Kidney epithelial cell (primary cell): ENCODE results near the gene RANGAP1. TPM values are rescaled to one million over a fixed set of nuclear protein-coding genes. Genes with fewer than 3 reads are reported as not detected.

ENCODE experiments used
- DNase-seq: peaks from one replicate; pipeline ENCODE4 v3.0.0-alpha.2; 2010; ENCODE audit warnings: low read depth
- H3K27me3 ChIP-seq: 2 replicates; pipeline ENCODE4 v1.6.0; 2011; ENCODE audit warnings: low read length; ENCODE audit not compliant: control insufficient read depth, insufficient read depth
- H3K36me3 ChIP-seq: 2 replicates; pipeline ENCODE4 v1.5.1; 2011; ENCODE audit warnings: low read length; ENCODE audit not compliant: control insufficient read depth, insufficient read depth
- H3K4me3 ChIP-seq: 2 replicates; pipeline ENCODE4 v1.5.1; 2011; ENCODE audit warnings: low read depth, mild to moderate bottlenecking, control low read depth, low read length
- CTCF ChIP-seq: IDR thresholded peaks from 2 replicates; pipeline ENCODE4 v1.5.1; 2011; ENCODE audit warnings: mild to moderate bottlenecking, moderate library complexity, low read length, control low read depth, inconsistent platforms; ENCODE audit not compliant: insufficient read depth, poor library complexity, severe bottlenecking
- total RNA-seq: library from RNA; depleted of rRNA; stranded (reverse); fragments of >200 nt; gene quantifications from 2 replicates; pipeline ENCODE4 v1.2.3, GENCODE V29; 2015

The RANGAP1 gene
- total RNA-seq, 1 donor from 2014 or later: 131 TPM

GRCh38 chr22:41206719-41207118 lies 79.3 kb downstream of the RANGAP1 start:
- no peak for TF ChIP-seq CTCF
- no peak overlapping the region for H3K4me3 ChIP-seq
- H3K27me3 ChIP-seq: no peaks in the 10 kb centered on the region
- no peak for DNase-seq
- no peaks in the 10 kb centered on the region for H3K36me3 ChIP-seq

GRCh38 chr22:41204992-41205900 lies 80.7 kb downstream of the RANGAP1 start, which contains the start of gene L3MBTL2:
Gene L3MBTL2, plus strand, starts transcription at chr22:41205312. Its CDS starts 51 bp downstream, at chr22:41205363.
- no peak for TF ChIP-seq CTCF
- Histone ChIP-seq H3K36me3 (no peaks in the 10 kb centered on the region), H3K4me3 (peak within 1 kb of the TSS; percentile 87), H3K27me3 (no peaks in the 10 kb centered on the region)
- peak; percentile 79 for DNase-seq

- no peak for DNase-seq
- no peak overlapping the region for H3K4me3 ChIP-seq
- no peaks in the 10 kb centered on the region for H3K36me3 ChIP-seq
- no peak for TF ChIP-seq CTCF
- no peaks in the 10 kb centered on the region for H3K27me3 ChIP-seq
These were observed 81.9 kb downstream of the RANGAP1 start for GRCh38 chr22:41204066-41204465.

GRCh38 chr22:41203118-41203517 lies 82.9 kb downstream of the RANGAP1 start:
- Histone ChIP-seq H3K4me3 (no peak overlapping the region), H3K27me3 (no peaks in the 10 kb centered on the region), H3K36me3 (no peaks in the 10 kb centered on the region)
- no peak for DNase-seq
- TF ChIP-seq CTCF: no peak

GRCh38 chr22:41201141-41201540 lies 84.8 kb downstream of the RANGAP1 start:
- Histone ChIP-seq H3K36me3 (no peaks in the 10 kb centered on the region), H3K4me3 (no peak overlapping the region), H3K27me3 (peaks cover 7% of the 10 kb centered on the region)
- no peak for TF ChIP-seq CTCF
- no peak for DNase-seq
